RWPE2 (cell line): ENCODE measurements around the gene HOMER3.

Source experiments
- ATAC-seq: fragments of 200-7000 bp; cut with Tn5 transposase; 3 replicates; pipeline ENCODE4 v1.9.1; 2021; ENCODE audit warnings: low read depth
- DNase-seq: peaks from one replicate; pipeline ENCODE4 v3.0.0-alpha.2; 2020; ENCODE audit warnings: low spot score
- H3K27ac ChIP-seq: fragments of 450-650 bp; 2 replicates; pipeline ENCODE4 v1.5.1; 2017; ENCODE audit warnings: mild to moderate bottlenecking; ENCODE audit not compliant: poor library complexity, severe bottlenecking
- H3K27me3 ChIP-seq: fragments of 250-450 bp; sonication (Bioruptor Pico); 2 replicates; pipeline ENCODE4 v1.5.1; 2021; ENCODE audit warnings: mild to moderate bottlenecking, moderate library complexity; ENCODE audit not compliant: insufficient read depth, poor library complexity, severe bottlenecking
- H3K36me3 ChIP-seq: fragments of 250-450 bp; sonication (Bioruptor Pico); 2 replicates; pipeline ENCODE4 v1.5.1; 2020; ENCODE audit warnings: low read depth, mild to moderate bottlenecking, moderate library complexity
- H3K4me1 ChIP-seq: fragments of 250-450 bp; sonication (Bioruptor Pico); 2 replicates; pipeline ENCODE4 v1.5.1; 2021; ENCODE audit warnings: mild to moderate bottlenecking, moderate library complexity; ENCODE audit not compliant: insufficient read depth, poor library complexity, severe bottlenecking
- H3K4me3 ChIP-seq: fragments of 250-450 bp; sonication (Bioruptor Pico); 2 replicates; pipeline ENCODE4 v1.5.1; 2021; ENCODE audit warnings: mild to moderate bottlenecking, moderate library complexity; ENCODE audit not compliant: severe bottlenecking
- H3K9me3 ChIP-seq: fragments of 250-450 bp; sonication (Bioruptor Pico); 2 replicates; pipeline ENCODE4 v1.5.1; 2021; ENCODE audit warnings: mild to moderate bottlenecking, moderate library complexity; ENCODE audit not compliant: severe bottlenecking
- CTCF ChIP-seq: fragments of 450-650 bp; IDR thresholded peaks from one replicate; pipeline ENCODE4 v1.5.1; 2017; ENCODE audit warnings: mild to moderate bottlenecking, moderate library complexity; ENCODE audit not compliant: poor library complexity, severe bottlenecking

The HOMER3 gene

GRCh38 chr19:18881491-18881890, 59.5 kb downstream of the HOMER3 start:
- no peaks in the 10 kb centered on the region for H3K36me3 ChIP-seq
- DNase-seq (peak; percentile 42), ATAC-seq (no peak)
- no peak overlapping the region for H3K4me3 ChIP-seq
- no peaks in the 10 kb centered on the region for H3K9me3 ChIP-seq
- H3K27ac ChIP-seq, result no peak overlapping the region
- no peaks in the 10 kb centered on the region for H3K4me1 ChIP-seq
- H3K27me3 ChIP-seq, result no peaks in the 10 kb centered on the region
- no peak for TF ChIP-seq CTCF

- no peaks in the 10 kb centered on the region for H3K4me1 ChIP-seq
- H3K36me3 ChIP-seq, result no peaks in the 10 kb centered on the region
- TF ChIP-seq CTCF, result no peak
- H3K27ac ChIP-seq, result no peak overlapping the region
- no peaks in the 10 kb centered on the region for H3K27me3 ChIP-seq
- H3K9me3 ChIP-seq, result no peaks in the 10 kb centered on the region
- ATAC-seq (peak; percentile 65), DNase-seq (peak; percentile 73)
- H3K4me3 ChIP-seq, result no peak overlapping the region
These were observed 61.2 kb downstream of the HOMER3 start for GRCh38 chr19:18879579-18880373.
